ENCODE data around the gene KIF6. TPM values are rescaled to one million over a fixed set of nuclear protein-coding genes. Genes with fewer than 3 reads are reported as not detected.
A peak's percentile ranks its signal among the peaks of the same experiment; 100 is the strongest.

KIF6 gene
- total RNA-seq, 1 donor from 2014 or later: 2.0 TPM

- no peaks in the 10 kb centered on the region for H3K4me1 Mint-ChIP-seq (ENCODE audit: low read depth, unreplicated experiment)
- Histone ChIP-seq H3K9ac (ENCODE audit: low read length) (no peak overlapping the region), H3K27me3 (ENCODE audit: insufficient read depth, low read length) (no peaks in the 10 kb centered on the region), H3K9me3 (ENCODE audit: insufficient read depth, low read depth, low read length) (no peaks in the 10 kb centered on the region), H3K4me2 (ENCODE audit: low read length) (no peak overlapping the region), H4K20me1 (ENCODE audit: insufficient read depth, low read length) (no peaks in the 10 kb centered on the region), H3K27ac (ENCODE audit: low read depth, low read length) (no peak overlapping the region), H2AFZ (ENCODE audit: low read depth, low read length) (no peak overlapping the region), H3K79me2 (ENCODE audit: insufficient read depth, low read length) (no peaks in the 10 kb centered on the region), H3K36me3 (ENCODE audit: insufficient read depth, low read length) (no peaks in the 10 kb centered on the region), H3K4me3 (ENCODE audit: insufficient read depth, low read depth, low read length) (no peak overlapping the region), H3K4me1 (ENCODE audit: insufficient read depth, low read length) (no peaks in the 10 kb centered on the region)
- TF ChIP-seq EZH2 (IDR thresholded peaks at IDR 0.05; ENCODE audit: insufficient read depth, low read length) (no peak), CTCF (IDR thresholded peaks at IDR 0.05; ENCODE audit: insufficient read depth, low read depth, low read length) (no peak)
- H3K36me3 Mint-ChIP-seq (ENCODE audit: low read depth, unreplicated experiment): no peaks in the 10 kb centered on the region
- no peak overlapping the region for H3K27ac Mint-ChIP-seq (ENCODE audit: unreplicated experiment)
- H3K9me3 Mint-ChIP-seq (ENCODE audit: unreplicated experiment): no peaks in the 10 kb centered on the region
- FAIRE-seq (no peak), DNase-seq (ENCODE audit: low read depth) (no peak)
- no peak overlapping the region for H3K4me3 Mint-ChIP-seq (ENCODE audit: unreplicated experiment)
- H3K27me3 Mint-ChIP-seq (ENCODE audit: low read depth, unreplicated experiment): no peaks in the 10 kb centered on the region
Measured at GRCh38 chr6:39623750-39624149, 101.5 kb downstream of the KIF6 start.

GRCh38 chr6:39617520-39617919 lies 107.7 kb downstream of the KIF6 start:
- Mint-ChIP-seq H3K36me3 (ENCODE audit: low read depth, unreplicated experiment) (no peaks in the 10 kb centered on the region), H3K9me3 (ENCODE audit: unreplicated experiment) (no peaks in the 10 kb centered on the region), H3K4me3 (ENCODE audit: unreplicated experiment) (no peak overlapping the region), H3K4me1 (ENCODE audit: low read depth, unreplicated experiment) (no peaks in the 10 kb centered on the region), H3K27me3 (ENCODE audit: low read depth, unreplicated experiment) (peaks cover 2% of the 10 kb centered on the region), H3K27ac (ENCODE audit: unreplicated experiment) (no peak overlapping the region)
- Histone ChIP-seq H3K79me2 (ENCODE audit: insufficient read depth, low read length) (no peaks in the 10 kb centered on the region), H3K36me3 (ENCODE audit: insufficient read depth, low read length) (no peaks in the 10 kb centered on the region), H3K4me3 (ENCODE audit: insufficient read depth, low read depth, low read length) (no peak overlapping the region), H3K4me1 (ENCODE audit: insufficient read depth, low read length) (no peaks in the 10 kb centered on the region), H3K27ac (ENCODE audit: low read depth, low read length) (no peak overlapping the region), H3K9me3 (ENCODE audit: insufficient read depth, low read depth, low read length) (no peaks in the 10 kb centered on the region), H3K4me2 (ENCODE audit: low read length) (no peak overlapping the region), H4K20me1 (ENCODE audit: insufficient read depth, low read length) (no peaks in the 10 kb centered on the region), H3K27me3 (ENCODE audit: insufficient read depth, low read length) (no peaks in the 10 kb centered on the region), H3K9ac (ENCODE audit: low read length) (no peak overlapping the region), H2AFZ (ENCODE audit: low read depth, low read length) (no peak overlapping the region)
- TF ChIP-seq CTCF (IDR thresholded peaks at IDR 0.05; ENCODE audit: insufficient read depth, low read depth, low read length): no peak
- no peak for TF ChIP-seq EZH2 (IDR thresholded peaks at IDR 0.05; ENCODE audit: insufficient read depth, low read length)
- DNase-seq (ENCODE audit: low read depth) (no peak), FAIRE-seq (no peak)

- H3K4me1 ChIP-seq (ENCODE audit: insufficient read depth, low read length): no peaks in the 10 kb centered on the region
- H3K4me2 ChIP-seq (ENCODE audit: low read length): no peak overlapping the region
- no peaks in the 10 kb centered on the region for H4K20me1 ChIP-seq (ENCODE audit: insufficient read depth, low read length)
- no peak overlapping the region for H2AFZ ChIP-seq (ENCODE audit: low read depth, low read length)
- peaks cover 2% of the 10 kb centered on the region for H3K27me3 Mint-ChIP-seq (ENCODE audit: low read depth, unreplicated experiment)
- H3K27ac ChIP-seq (ENCODE audit: low read depth, low read length): no peak overlapping the region
- H3K27me3 ChIP-seq (ENCODE audit: insufficient read depth, low read length): no peaks in the 10 kb centered on the region
- H3K4me1 Mint-ChIP-seq (ENCODE audit: low read depth, unreplicated experiment): no peaks in the 10 kb centered on the region
- no peaks in the 10 kb centered on the region for H3K36me3 ChIP-seq (ENCODE audit: insufficient read depth, low read length)
- H3K4me3 ChIP-seq (ENCODE audit: insufficient read depth, low read depth, low read length): no peak overlapping the region
- no peaks in the 10 kb centered on the region for H3K9me3 ChIP-seq (ENCODE audit: insufficient read depth, low read depth, low read length)
- DNase-seq (ENCODE audit: low read depth) (peak; percentile 0), FAIRE-seq (no peak)
- no peak overlapping the region for H3K27ac Mint-ChIP-seq (ENCODE audit: unreplicated experiment)
- H3K36me3 Mint-ChIP-seq (ENCODE audit: low read depth, unreplicated experiment): no peaks in the 10 kb centered on the region
- H3K4me3 Mint-ChIP-seq (ENCODE audit: unreplicated experiment): no peak overlapping the region
- H3K79me2 ChIP-seq (ENCODE audit: insufficient read depth, low read length): no peaks in the 10 kb centered on the region
- no peaks in the 10 kb centered on the region for H3K9me3 Mint-ChIP-seq (ENCODE audit: unreplicated experiment)
- no peak overlapping the region for H3K9ac ChIP-seq (ENCODE audit: low read length)
- TF ChIP-seq CTCF (IDR thresholded peaks at IDR 0.05; ENCODE audit: insufficient read depth, low read depth, low read length): no peak
- TF ChIP-seq EZH2 (IDR thresholded peaks at IDR 0.05; ENCODE audit: insufficient read depth, low read length): no peak
Measured at GRCh38 chr6:39617026-39617425, 108.2 kb downstream of the KIF6 start.
